HepG2 (cell line): ENCODE data around the gene NXPE4. TPM values are rescaled to one million over a fixed set of nuclear protein-coding genes. Genes with fewer than 3 reads are reported as not detected.

Experiments used
- ATAC-seq: fragments of 200-7000 bp; cut with Tn5 transposase; 3 replicates; pipeline ENCODE4 v1.9.1; 2020; ENCODE audit warnings: mild to moderate bottlenecking, moderate library complexity
- BruUV-seq: library from RNA; stranded (reverse); fragments of 400-500 nt; replicated peaks from 2 replicates; lab custom pipeline; 2021; lab: Mats Ljungman, UMichigan
- CTCF ChIA-PET: fragments of 300-600 bp; formaldehyde crosslinking; extraction: SDS; loops from one replicate; lab custom pipeline; 2021; ENCODE audit warnings: low total read pairs, inconsistent platforms, low intra/inter-chr PET ratio; lab: Yijun Ruan, JAX
- POLR2A ChIA-PET: fragments of 350-600 bp; sonication (Branson Sonifier 250); formaldehyde crosslinking; loops from one replicate; lab custom pipeline; 2020; ENCODE audit warnings: antibody characterized with exemption, inconsistent platforms; lab: Yijun Ruan, JAX
- DNase-seq: peaks from one replicate; pipeline ENCODE4 v3.0.0-alpha.2; 2015; ENCODE audit warnings: low spot score
- FAIRE-seq: peaks from 3 replicates; lab custom pipeline; 2011; peaks lifted over from hg19 to GRCh38; lab: Jason Lieb, UNC
- H2AFZ ChIP-seq: one replicate; pipeline ENCODE4 v1.6.1; 2011; ENCODE audit warnings: low read length, inconsistent platforms
- H3K27ac ChIP-seq: fragments of 300-600 bp; 3 replicates; pipeline ENCODE4 v1.8.0; 2011; ENCODE audit warnings: mixed run types, mild to moderate bottlenecking, mixed read lengths, low read length, inconsistent platforms; ENCODE audit not compliant: insufficient read depth; ENCODE audit errors: extremely low read length
- H3K27me3 ChIP-seq, 2 experiments: fragments of 200-600 bp in 1 of 2; 2 replicates in 1 of 2; 3 replicates in 1 of 2; pipeline versions ENCODE4 v1.6.0 to v1.8.0; 2011; ENCODE audit warnings: low read length in 2 of 2, mild to moderate bottlenecking in 2 of 2, moderate library complexity in 2 of 2, inconsistent platforms in 1 of 2; ENCODE audit not compliant: insufficient read depth in 2 of 2, control insufficient read depth in 1 of 2
- H3K36me3 ChIP-seq, 2 experiments: fragments of 200-600 bp in 1 of 2; replicated peaks in 1 of 2; 2 replicates in 1 of 2; 3 replicates in 1 of 2; pipeline versions ENCODE4 v1.5.1 to v1.8.0; 2011; ENCODE audit warnings: low read length in 2 of 2, inconsistent platforms in 1 of 2; ENCODE audit not compliant: insufficient read depth in 2 of 2, control insufficient read depth in 1 of 2
- H3K4me1 ChIP-seq: 2 replicates; pipeline ENCODE4 v1.5.1; 2012; ENCODE audit warnings: low read length, inconsistent platforms; ENCODE audit not compliant: insufficient read depth
- H3K4me2 ChIP-seq: 2 replicates; pipeline ENCODE4 v1.6.0; 2011; ENCODE audit warnings: low read depth, low read length, inconsistent platforms
- H3K4me3 ChIP-seq, 3 experiments: fragments of 200-600 bp in 1 of 3; sonication (generic), shearing (Covaris generic) in 1 of 3; replicated peaks in 1 of 3; 2 replicates each; pipeline ENCODE4 v1.5.1; 2011 to 2016; ENCODE audit warnings: low read length in 3 of 3, inconsistent platforms in 2 of 3, low read depth in 2 of 3, mild to moderate bottlenecking in 2 of 3, control low read depth in 1 of 3, mixed read lengths in 1 of 3; ENCODE audit not compliant: insufficient read depth in 1 of 3
- H3K79me2 ChIP-seq: one replicate; pipeline ENCODE4 v1.6.1; 2011; ENCODE audit warnings: low read length, inconsistent platforms; ENCODE audit not compliant: insufficient read depth
- H3K9ac ChIP-seq: 2 replicates; pipeline ENCODE4 v1.6.0; 2011; ENCODE audit warnings: mild to moderate bottlenecking, low read depth, low read length, inconsistent platforms; ENCODE audit not compliant: insufficient read depth
- H3K9me3 ChIP-seq: 2 replicates; pipeline ENCODE4 v1.5.1; 2012; ENCODE audit warnings: mild to moderate bottlenecking, low read length
- H4K20me1 ChIP-seq: 2 replicates; pipeline ENCODE4 v1.6.0; 2011; ENCODE audit warnings: inconsistent platforms, mild to moderate bottlenecking, low read length, moderate library complexity; ENCODE audit not compliant: insufficient read depth
- ATF7 ChIP-seq, 2 experiments: fragments of 450-650 bp in 1 of 2; sonication (generic) in 1 of 2; formaldehyde crosslinking in 1 of 2; IDR thresholded peaks; 2 replicates each; pipeline versions ENCODE4 v1.4.0 to v1.6.1; 2016 to 2020; ENCODE audit warnings: antibody characterized with exemption in 1 of 2, mild to moderate bottlenecking in 1 of 2, missing genetic modification reagents in 1 of 2
- RELA ChIP-seq: sonication (generic); formaldehyde crosslinking; IDR thresholded peaks from 2 replicates; pipeline ENCODE4 v1.4.0; 2020; ENCODE audit warnings: missing genetic modification reagents
- ZNF225 ChIP-seq: sonication (generic); formaldehyde crosslinking; IDR thresholded peaks from 2 replicates; pipeline ENCODE4 v1.4.0; 2020; ENCODE audit warnings: mild to moderate bottlenecking, missing genetic modification reagents
- ZNF30 ChIP-seq: sonication (generic); formaldehyde crosslinking; IDR thresholded peaks from 2 replicates; pipeline ENCODE4 v1.5.0; 2020; ENCODE audit warnings: mild to moderate bottlenecking, missing genetic modification reagents
- ZNF468 ChIP-seq: sonication (generic); formaldehyde crosslinking; IDR thresholded peaks from 2 replicates; pipeline ENCODE4 v1.8.0; 2022; ENCODE audit warnings: mild to moderate bottlenecking, moderate library complexity, missing genetic modification reagents
- ZNF780A ChIP-seq: sonication (generic); formaldehyde crosslinking; IDR thresholded peaks from 2 replicates; pipeline ENCODE4 v1.8.0; 2022; ENCODE audit warnings: mild to moderate bottlenecking, missing genetic modification reagents, moderate library complexity
- WGBS: methylation state at CpG from one replicate; pipeline ENCODE4 v1.1.6; 2017; ENCODE audit warnings: low lambda C conversion rate; 5-methylcytosine and 5-hydroxymethylcytosine counted together
- in situ Hi-C: cut with HindIII; loops from 2 replicates; pipeline ENCODE4 v1.10.0; 2017; ENCODE audit warnings: low pct_unique_long_range_greater_than_20kb; ENCODE audit not compliant: extremely low pct_ligation_motif_present
- intact Hi-C: fragments of 100-400 bp; cut with micrococcal nuclease; formaldehyde crosslinking; loops from one replicate; pipeline ENCODE4 v1.10.0; 2022; ENCODE audit not compliant: unreplicated experiment
- polyA plus RNA-seq, 8 experiments: library from polyadenylated mRNA; depleted of rRNA in 3 of 8; stranded (reverse) in 7 of 8; unstranded in 1 of 8; fragments of >200 nt; fragmentation: Illumina TruSeq in 4 of 8; extraction: Trizol in 4 of 8; gene quantifications; 2 replicates each; pipeline versions ENCODE4 v1.2.1 to v1.2.3, GENCODE V29; 2011 to 2016; ENCODE audit warnings: low read depth in 4 of 8, missing spikeins in 1 of 8, mixed read lengths in 1 of 8; ENCODE audit not compliant: insufficient read depth in 1 of 8
- total RNA-seq, 5 experiments: library from RNA; depleted of rRNA; stranded (reverse); fragments of >200 nt; fragmentation: Illumina TruSeq; extraction: Trizol; gene quantifications; 2 replicates each; pipeline ENCODE4 v1.2.3, GENCODE V29; 2016; ENCODE audit warnings: low read depth in 1 of 5

Gene NXPE4
- total and polyA plus RNA-seq, 2 of the 13 experiments (the other 11 are each of a cell fraction or from before 2014, with no cell fraction given): not detected

GRCh38 chr11:114610984-114611944 lies 15.7 kb upstream of the NXPE4 start:
- DNase-seq: no peak

GRCh38 chr11:114610550-114610949 lies 15.0 kb upstream of the NXPE4 start:
- intact Hi-C loops: no loop called here
- CTCF ChIA-PET: no interaction called here

More at GRCh38 chr11:114610984-114611944, 15.7 kb upstream of the NXPE4 start:
- H3K4me1 ChIP-seq: no peaks in the 10 kb centered on the region
- TF ChIP-seq ZNF780A (CRISPR knock-in tag): no peak
- TF ChIP-seq ATF7 (IDR thresholded peaks at IDR 0.05): 0 out of 2 replicates have a peak, but pooled peaks have one; percentile 22
- TF ChIP-seq ATF7 (CRISPR knock-in tag; IDR thresholded peaks at IDR 0.05): no peak
- in situ Hi-C loops: no loop called here
- ATAC-seq: no peak
- no peaks in the 10 kb centered on the region for H4K20me1 ChIP-seq
- no peak for FAIRE-seq
- H3K27me3 ChIP-seq: no peaks in the 10 kb centered on the region
- intact Hi-C loops: no loop called here
- 13% methylated on average over 13 of the region's 18 CpGs for WGBS
- no peak overlapping the region for H2AFZ ChIP-seq
- no TSS peak for BruUV-seq
- ChIA-PET POLR2A (no interaction called here), CTCF (no interaction called here)
- H3K9me3 ChIP-seq: peaks cover 99% of the 10 kb centered on the region
- H3K4me2 ChIP-seq: no peak overlapping the region
- H3K79me2 ChIP-seq: no peaks in the 10 kb centered on the region
- H3K36me3 ChIP-seq: no peaks in the 10 kb centered on the region
- H3K4me3 ChIP-seq: no peak overlapping the region
- H3K9ac ChIP-seq: no peak overlapping the region
- H3K27ac ChIP-seq: no peak overlapping the region

More at GRCh38 chr11:114610550-114610949, 15.0 kb upstream of the NXPE4 start:
- no peak for TF ChIP-seq ZNF30
- TF ChIP-seq RELA (CRISPR knock-in tag): no peak
- no peak for TF ChIP-seq ZNF468 (CRISPR knock-in tag)
- TF ChIP-seq ZNF225 (CRISPR knock-in tag): no peak
- FAIRE-seq (no peak), DNase-seq (no peak), ATAC-seq (no peak)
- Histone ChIP-seq H3K36me3 (no peaks in the 10 kb centered on the region), H3K4me3 (no peak overlapping the region), H2AFZ (no peak overlapping the region), H3K9me3 (peaks cover 99% of the 10 kb centered on the region), H3K4me1 (no peaks in the 10 kb centered on the region), H3K79me2 (no peaks in the 10 kb centered on the region), H4K20me1 (no peaks in the 10 kb centered on the region), H3K27ac (no peak overlapping the region), H3K9ac (no peak overlapping the region), H3K4me2 (no peak overlapping the region), H3K27me3 (no peaks in the 10 kb centered on the region)
- POLR2A ChIA-PET: no interaction called here
- no TSS peak for BruUV-seq
- in situ Hi-C loops: no loop called here
- WGBS: 1% methylated on average over 9 of the region's 10 CpGs
